ENCODE results near the gene UBE2E2. TPM values are rescaled to one million over a fixed set of nuclear protein-coding genes. Genes with fewer than 3 reads are reported as not detected.

Gene UBE2E2
- total RNA-seq, 2 donors from 2014 or later = 23.2 to 34.5 TPM

DNA sequence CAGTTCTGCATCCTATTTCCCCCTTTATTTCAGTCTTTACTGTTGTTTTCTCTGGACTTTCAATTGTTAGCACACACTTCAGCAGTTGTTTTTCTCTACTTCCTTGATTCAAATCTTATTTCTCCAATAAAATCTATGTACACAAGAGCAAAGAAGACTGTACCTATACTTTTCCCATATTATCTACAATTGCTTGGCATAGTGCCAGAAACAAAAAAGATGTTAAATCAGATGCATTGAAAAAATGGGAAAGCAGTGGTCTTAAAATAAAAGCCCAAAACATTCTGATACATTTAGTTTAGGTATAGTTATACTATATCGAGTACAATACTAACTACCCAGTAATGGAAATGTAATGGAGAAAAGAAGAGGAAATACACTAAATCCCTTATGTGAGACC, 265.1 kb downstream of the UBE2E2 start:
- no peak overlapping the region for H3K4me3 Mint-ChIP-seq
- Histone ChIP-seq H3K9ac (ENCODE audit: extremely low read depth, low read length, poor library complexity, severe bottlenecking) (no peak overlapping the region), H3K4me3 (ENCODE audit: low read length) (no peak overlapping the region), H3K27me3 (ENCODE audit: control insufficient read depth, insufficient read depth, low read length, poor library complexity, severe bottlenecking) (no peaks in the 10 kb centered on the region), H3K9me3 (ENCODE audit: control insufficient read depth, low read length) (no peaks in the 10 kb centered on the region), H3K4me1 (ENCODE audit: control insufficient read depth, insufficient read depth, low read length) (peaks cover 11% of the 10 kb centered on the region), H3K27ac (ENCODE audit: low read depth, low read length) (no peak overlapping the region), H3K36me3 (ENCODE audit: control insufficient read depth, insufficient read depth, low read length) (no peaks in the 10 kb centered on the region)
- DNase-seq = no peak
- TF ChIP-seq, protein P1, sequence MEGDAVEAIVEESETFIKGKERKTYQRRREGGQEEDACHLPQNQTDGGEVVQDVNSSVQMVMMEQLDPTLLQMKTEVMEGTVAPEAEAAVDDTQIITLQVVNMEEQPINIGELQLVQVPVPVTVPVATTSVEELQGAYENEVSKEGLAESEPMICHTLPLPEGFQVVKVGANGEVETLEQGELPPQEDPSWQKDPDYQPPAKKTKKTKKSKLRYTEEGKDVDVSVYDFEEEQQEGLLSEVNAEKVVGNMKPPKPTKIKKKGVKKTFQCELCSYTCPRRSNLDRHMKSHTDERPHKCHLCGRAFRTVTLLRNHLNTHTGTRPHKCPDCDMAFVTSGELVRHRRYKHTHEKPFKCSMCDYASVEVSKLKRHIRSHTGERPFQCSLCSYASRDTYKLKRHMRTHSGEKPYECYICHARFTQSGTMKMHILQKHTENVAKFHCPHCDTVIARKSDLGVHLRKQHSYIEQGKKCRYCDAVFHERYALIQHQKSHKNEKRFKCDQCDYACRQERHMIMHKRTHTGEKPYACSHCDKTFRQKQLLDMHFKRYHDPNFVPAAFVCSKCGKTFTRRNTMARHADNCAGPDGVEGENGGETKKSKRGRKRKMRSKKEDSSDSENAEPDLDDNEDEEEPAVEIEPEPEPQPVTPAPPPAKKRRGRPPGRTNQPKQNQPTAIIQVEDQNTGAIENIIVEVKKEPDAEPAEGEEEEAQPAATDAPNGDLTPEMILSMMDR (conservative IDR thresholded peaks at IDR 0.05) = no peak
- H3K36me3 Mint-ChIP-seq (ENCODE audit: low read depth) = no peaks in the 10 kb centered on the region
- H3K9me3 Mint-ChIP-seq = peaks cover 4% of the 10 kb centered on the region
- peaks cover 12% of the 10 kb centered on the region for H3K4me1 Mint-ChIP-seq
- H3K27ac Mint-ChIP-seq = no peak overlapping the region
- WGBS, 2 experiments (ENCODE audit: insufficient coverage in 1 of 2, insufficient read length in 1 of 2) = no CpG with 5 or more reads among the region's 1 CpG
- H3K27me3 Mint-ChIP-seq (ENCODE audit: insufficient read depth) = no peaks in the 10 kb centered on the region

DNA sequence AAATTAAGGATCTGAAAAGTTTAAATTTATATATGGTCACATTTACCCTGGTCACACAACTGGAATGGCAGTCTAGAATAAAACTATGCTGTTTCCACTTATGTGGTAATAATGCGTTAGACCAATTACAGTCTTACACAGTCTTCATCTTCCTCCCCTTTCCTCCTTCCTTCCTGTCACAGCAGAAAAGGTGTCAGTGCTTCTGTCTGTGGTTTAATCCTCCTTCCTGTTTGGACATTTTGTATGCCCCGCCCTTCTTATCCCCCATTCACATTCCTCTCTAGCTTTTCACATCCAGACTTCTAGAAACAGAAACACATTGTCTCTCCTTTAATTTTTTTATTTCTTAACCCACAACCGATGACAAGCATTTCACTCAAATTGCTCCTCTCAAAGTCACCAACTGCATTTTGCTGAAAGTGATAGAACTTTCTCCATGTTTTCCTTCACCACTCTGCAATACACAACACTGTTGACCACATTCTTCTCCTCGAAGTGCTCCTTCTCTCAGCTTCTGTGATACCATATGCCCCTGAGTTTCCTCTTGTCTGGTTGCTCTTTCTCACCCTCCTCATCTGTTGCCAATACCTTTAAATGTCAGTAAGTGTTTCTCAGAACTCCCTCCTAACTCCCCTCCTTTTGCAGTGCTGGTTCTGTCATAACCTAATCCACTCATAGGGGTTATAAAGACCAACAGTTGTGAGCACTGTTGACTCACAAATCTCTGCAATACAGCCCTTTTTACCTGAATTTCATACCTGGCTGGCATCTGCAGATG, 271.6 kb downstream of the UBE2E2 start:
- H3K4me3 ChIP-seq (ENCODE audit: low read length) = no peak overlapping the region
- no peaks in the 10 kb centered on the region for H3K4me1 Mint-ChIP-seq
- WGBS, 2 experiments (ENCODE audit: insufficient coverage in 1 of 2, insufficient read length in 1 of 2) = 86 to 87% methylated on average over 3 to 4 of the region's 4 CpGs

DNA sequence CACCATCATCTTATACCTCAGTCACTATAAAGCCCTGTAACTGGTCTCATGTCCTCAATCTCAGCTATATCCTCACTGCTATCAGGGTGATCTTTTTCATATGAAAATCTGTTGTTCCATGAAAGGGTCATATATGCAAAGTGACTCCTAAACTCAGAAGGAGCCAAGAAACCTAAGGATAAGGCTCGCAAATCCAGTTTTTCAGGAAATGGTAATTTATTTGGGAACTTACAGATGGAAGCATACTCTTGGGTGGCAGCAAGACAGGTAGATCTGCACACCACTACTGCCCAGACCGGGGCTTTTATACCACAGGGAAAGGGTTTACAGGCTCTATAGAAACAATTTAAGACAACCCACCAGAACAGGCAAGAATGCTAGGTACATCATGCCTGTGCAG, 272.3 kb downstream of the UBE2E2 start:
- no peak overlapping the region for H3K27ac ChIP-seq (ENCODE audit: low read depth, low read length)
- no peaks in the 10 kb centered on the region for H3K36me3 ChIP-seq (ENCODE audit: control insufficient read depth, insufficient read depth, low read length)
- Mint-ChIP-seq H3K27ac (no peak overlapping the region), H3K27me3 (ENCODE audit: insufficient read depth) (no peaks in the 10 kb centered on the region), H3K36me3 (ENCODE audit: low read depth) (no peaks in the 10 kb centered on the region), H3K4me1 (no peaks in the 10 kb centered on the region), H3K9me3 (peaks cover 2% of the 10 kb centered on the region), H3K4me3 (no peak overlapping the region)
- 99 to 100% methylated on average over 1 to 2 of the region's 2 CpGs for WGBS, 2 experiments (ENCODE audit: insufficient coverage in 1 of 2, insufficient read length in 1 of 2)
- no peaks in the 10 kb centered on the region for H3K27me3 ChIP-seq (ENCODE audit: control insufficient read depth, insufficient read depth, low read length, poor library complexity, severe bottlenecking)
- no peak for DNase-seq
- H3K4me1 ChIP-seq (ENCODE audit: control insufficient read depth, insufficient read depth, low read length) = no peaks in the 10 kb centered on the region
- H3K9ac ChIP-seq (ENCODE audit: extremely low read depth, low read length, poor library complexity, severe bottlenecking) = no peak overlapping the region
- TF ChIP-seq, protein P1 (conservative IDR thresholded peaks at IDR 0.05) = no peak
- H3K9me3 ChIP-seq (ENCODE audit: control insufficient read depth, low read length) = peaks cover 8% of the 10 kb centered on the region
- no peak overlapping the region for H3K4me3 ChIP-seq (ENCODE audit: low read length)

More for the DNA sequence above, 271.6 kb downstream of the UBE2E2 start:
- Histone ChIP-seq H3K9ac (ENCODE audit: extremely low read depth, low read length, poor library complexity, severe bottlenecking) (no peak overlapping the region), H3K27me3 (ENCODE audit: control insufficient read depth, insufficient read depth, low read length, poor library complexity, severe bottlenecking) (no peaks in the 10 kb centered on the region), H3K4me1 (ENCODE audit: control insufficient read depth, insufficient read depth, low read length) (no peaks in the 10 kb centered on the region), H3K9me3 (ENCODE audit: control insufficient read depth, low read length) (peaks cover 8% of the 10 kb centered on the region), H3K27ac (ENCODE audit: low read depth, low read length) (no peak overlapping the region), H3K36me3 (ENCODE audit: control insufficient read depth, insufficient read depth, low read length) (no peaks in the 10 kb centered on the region)
- no peaks in the 10 kb centered on the region for H3K27me3 Mint-ChIP-seq (ENCODE audit: insufficient read depth)
- H3K9me3 Mint-ChIP-seq = peaks cover 2% of the 10 kb centered on the region
- no peak overlapping the region for H3K27ac Mint-ChIP-seq
- H3K4me3 Mint-ChIP-seq = no peak overlapping the region
- no peaks in the 10 kb centered on the region for H3K36me3 Mint-ChIP-seq (ENCODE audit: low read depth)
- no peak for DNase-seq
- TF ChIP-seq, protein P1 (conservative IDR thresholded peaks at IDR 0.05) = no peak
